HEK293T (cell line): ENCODE data around the gene GNA14.

Source experiments
- BHLHE40 ChIP-seq: fragments of 450-650 bp; IDR thresholded peaks from 2 replicates; pipeline ENCODE4 v1.6.1; 2016; ENCODE audit warnings: mild to moderate bottlenecking, moderate library complexity, borderline replicate concordance
- FOXA1 ChIP-seq: fragments of 450-650 bp; IDR thresholded peaks from 2 replicates; pipeline ENCODE4 v1.6.1; 2016; ENCODE audit warnings: mild to moderate bottlenecking
- FOXK2 ChIP-seq: fragments of 450-650 bp; IDR thresholded peaks from 2 replicates; pipeline ENCODE4 v1.6.1; 2016; ENCODE audit warnings: mild to moderate bottlenecking
- FOXM1 ChIP-seq: fragments of 450-650 bp; IDR thresholded peaks from 2 replicates; pipeline ENCODE4 v1.6.1; 2017; ENCODE audit warnings: mild to moderate bottlenecking, borderline replicate concordance
- HDGF ChIP-seq: fragments of 450-650 bp; IDR thresholded peaks from 2 replicates; pipeline ENCODE4 v1.6.1; 2017; ENCODE audit warnings: antibody characterized with exemption, borderline replicate concordance
- LEF1 ChIP-seq: fragments of 450-650 bp; IDR thresholded peaks from 2 replicates; pipeline ENCODE4 v1.6.1; 2017; ENCODE audit warnings: mild to moderate bottlenecking, borderline replicate concordance
- SP1 ChIP-seq: fragments of 450-650 bp; IDR thresholded peaks from 2 replicates; pipeline ENCODE4 v1.6.1; 2017
- TARDBP ChIP-seq: fragments of 450-650 bp; IDR thresholded peaks from 2 replicates; pipeline ENCODE4 v1.6.1; 2016
- ZNF384 ChIP-seq: fragments of 450-650 bp; IDR thresholded peaks from 2 replicates; pipeline ENCODE4 v1.6.1; 2016

DNA sequence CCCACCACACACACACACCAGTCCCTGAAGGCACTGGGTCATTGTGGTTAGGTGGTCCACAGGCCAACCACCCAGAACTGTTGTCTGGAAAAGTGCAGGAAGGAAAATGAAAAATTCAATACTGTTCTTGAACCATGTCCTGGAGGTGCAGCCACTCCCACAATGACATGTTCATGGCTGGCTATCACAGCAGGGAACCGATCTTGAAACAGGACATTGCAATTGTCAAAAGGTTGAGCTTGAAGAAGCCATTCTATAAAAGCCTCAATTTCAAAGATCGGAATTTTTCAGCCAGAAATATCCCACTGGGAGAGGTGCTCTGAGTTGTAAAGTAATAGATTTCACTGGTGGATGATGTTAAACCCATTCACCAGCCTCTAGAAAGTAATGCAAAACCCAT is 218.2 kb downstream of the GNA14 start:
- TF ChIP-seq FOXM1 (no peak), TARDBP (no peak), LEF1 (no peak), SP1 (no peak), HDGF (no peak), ZNF384 (no peak), BHLHE40 (no peak), FOXK2 (no peak), FOXA1 (no peak)
